ENCODE results near the gene KCNK3. TPM values are rescaled to one million over a fixed set of nuclear protein-coding genes. Genes with fewer than 3 reads are reported as not detected.
A peak's percentile ranks its signal among the peaks of the same experiment; 100 is the strongest.

The KCNK3 gene
- total RNA-seq, 4 donors from 2014 or later = 0.76 to 1.6 (median 0.94) TPM

- H3K36me3 ChIP-seq = no peaks in the 10 kb centered on the region
- no peaks in the 10 kb centered on the region for H3K4me1 ChIP-seq
- H3K4me3 ChIP-seq = no peak overlapping the region
- no peaks in the 10 kb centered on the region for H3K9me3 ChIP-seq
- H3K27ac ChIP-seq = no peak overlapping the region
- TF ChIP-seq CTCF (IDR thresholded peaks at IDR 0.05) = no peak
- TF ChIP-seq POLR2A (IDR thresholded peaks at IDR 0.05) = no peak
- no peaks in the 10 kb centered on the region for H3K27me3 ChIP-seq
- DNase-seq = peak in 1 of 3 donors; percentile 26
These were observed 21.5 kb upstream of the KCNK3 start for GRCh38 chr2:26670931-26671460.

- Histone ChIP-seq H3K9me3 (no peaks in the 10 kb centered on the region), H3K27me3 (no peaks in the 10 kb centered on the region), H3K4me1 (no peaks in the 10 kb centered on the region), H3K27ac (no peak overlapping the region), H3K4me3 (no peak overlapping the region), H3K36me3 (no peaks in the 10 kb centered on the region)
- peak in 1 of 3 donors; percentile 11 for DNase-seq
- no peak for TF ChIP-seq POLR2A (IDR thresholded peaks at IDR 0.05)
- TF ChIP-seq CTCF (IDR thresholded peaks at IDR 0.05) = no peak
These were observed 20.8 kb upstream of the KCNK3 start for GRCh38 chr2:26671691-26672090.

GRCh38 chr2:26672112-26672817, 20.3 kb upstream of the KCNK3 start:
- TF ChIP-seq CTCF (IDR thresholded peaks at IDR 0.05) (no peak), POLR2A (IDR thresholded peaks at IDR 0.05) (no peak)
- Histone ChIP-seq H3K4me3 (no peak overlapping the region), H3K4me1 (no peaks in the 10 kb centered on the region), H3K27me3 (no peaks in the 10 kb centered on the region), H3K36me3 (no peaks in the 10 kb centered on the region), H3K9me3 (no peaks in the 10 kb centered on the region), H3K27ac (no peak overlapping the region)
- DNase-seq = peak in 1 of 3 donors; percentile 15

GRCh38 chr2:26672818-26673393, 19.6 kb upstream of the KCNK3 start:
- no peaks in the 10 kb centered on the region for H3K36me3 ChIP-seq
- no peaks in the 10 kb centered on the region for H3K4me1 ChIP-seq
- no peaks in the 10 kb centered on the region for H3K27me3 ChIP-seq
- H3K4me3 ChIP-seq = no peak overlapping the region
- no peaks in the 10 kb centered on the region for H3K9me3 ChIP-seq
- peak in 1 of 3 donors; percentile 17 for DNase-seq
- no peak overlapping the region for H3K27ac ChIP-seq
- no peak for TF ChIP-seq POLR2A (IDR thresholded peaks at IDR 0.05)
- no peak for TF ChIP-seq CTCF (IDR thresholded peaks at IDR 0.05)

- Histone ChIP-seq H3K4me1 (no peaks in the 10 kb centered on the region), H3K36me3 (no peaks in the 10 kb centered on the region), H3K27ac (no peak overlapping the region), H3K9me3 (no peaks in the 10 kb centered on the region), H3K27me3 (no peaks in the 10 kb centered on the region), H3K4me3 (no peak overlapping the region)
- no peak for TF ChIP-seq POLR2A (IDR thresholded peaks at IDR 0.05)
- no peak for TF ChIP-seq CTCF (IDR thresholded peaks at IDR 0.05)
- peak in 1 of 3 donors; percentile 26 for DNase-seq
These were observed 18.3 kb upstream of the KCNK3 start for GRCh38 chr2:26674002-26674751.
